ENCODE data around the gene PLCH2.

Gene PLCH2

GRCh38 chr1:2499986-2500596, 24.0 kb downstream of the PLCH2 start:
- no peaks in the 10 kb centered on the region for H3K36me3 ChIP-seq (ENCODE audit: insufficient read depth, low read length)
- H3K9ac ChIP-seq (ENCODE audit: low read depth, low read length): no peak overlapping the region
- H3K9me3 ChIP-seq (ENCODE audit: control insufficient read depth, insufficient read depth, low read length): no peaks in the 10 kb centered on the region
- H3K4me1 ChIP-seq (ENCODE audit: insufficient read depth, low read length): no peaks in the 10 kb centered on the region

- no peaks in the 10 kb centered on the region for H3K4me1 ChIP-seq (ENCODE audit: insufficient read depth, low read length)
- H3K36me3 ChIP-seq (ENCODE audit: insufficient read depth, low read length): no peaks in the 10 kb centered on the region
- H3K9me3 ChIP-seq (ENCODE audit: control insufficient read depth, insufficient read depth, low read length): no peaks in the 10 kb centered on the region
- H3K9ac ChIP-seq (ENCODE audit: low read depth, low read length): no peak overlapping the region
Measured at GRCh38 chr1:2501041-2501819, 25.1 kb downstream of the PLCH2 start.

GRCh38 chr1:2501820-2502119, 25.7 kb downstream of the PLCH2 start:
- H3K9me3 ChIP-seq (ENCODE audit: control insufficient read depth, insufficient read depth, low read length): no peaks in the 10 kb centered on the region
- no peak overlapping the region for H3K9ac ChIP-seq (ENCODE audit: low read depth, low read length)
- no peaks in the 10 kb centered on the region for H3K36me3 ChIP-seq (ENCODE audit: insufficient read depth, low read length)
- no peaks in the 10 kb centered on the region; the same call in 1 of the 2 replicates for H3K4me1 ChIP-seq (ENCODE audit: insufficient read depth, low read length)

- no peaks in the 10 kb centered on the region for H3K36me3 ChIP-seq (ENCODE audit: insufficient read depth, low read length)
Measured at GRCh38 chr1:2502210-2502609, 26.1 kb downstream of the PLCH2 start.

GRCh38 chr1:2502661-2503553, 26.8 kb downstream of the PLCH2 start:
- Histone ChIP-seq H3K9ac (ENCODE audit: low read depth, low read length) (no peak overlapping the region), H3K4me1 (ENCODE audit: insufficient read depth, low read length) (no peaks in the 10 kb centered on the region; the same call in 1 of the 2 replicates), H3K9me3 (ENCODE audit: control insufficient read depth, insufficient read depth, low read length) (no peaks in the 10 kb centered on the region), H3K36me3 (ENCODE audit: insufficient read depth, low read length) (no peaks in the 10 kb centered on the region)

More at GRCh38 chr1:2502210-2502609, 26.1 kb downstream of the PLCH2 start:
- H3K4me1 ChIP-seq (ENCODE audit: insufficient read depth, low read length): no peaks in the 10 kb centered on the region; the same call in 1 of the 2 replicates
- H3K9me3 ChIP-seq (ENCODE audit: control insufficient read depth, insufficient read depth, low read length): no peaks in the 10 kb centered on the region
- H3K9ac ChIP-seq (ENCODE audit: low read depth, low read length): no peak overlapping the region

- no peaks in the 10 kb centered on the region; the same call in 1 of the 2 replicates for H3K4me1 ChIP-seq (ENCODE audit: insufficient read depth, low read length)
- no peaks in the 10 kb centered on the region for H3K9me3 ChIP-seq (ENCODE audit: control insufficient read depth, insufficient read depth, low read length)
- no peak overlapping the region for H3K9ac ChIP-seq (ENCODE audit: low read depth, low read length)
- H3K36me3 ChIP-seq (ENCODE audit: insufficient read depth, low read length): no peaks in the 10 kb centered on the region
Measured at GRCh38 chr1:2503554-2504224, 27.6 kb downstream of the PLCH2 start.

- H3K4me1 ChIP-seq (ENCODE audit: insufficient read depth, low read length): no peaks in the 10 kb centered on the region; the same call in 1 of the 2 replicates
- H3K36me3 ChIP-seq (ENCODE audit: insufficient read depth, low read length): no peaks in the 10 kb centered on the region
- no peak overlapping the region for H3K9ac ChIP-seq (ENCODE audit: low read depth, low read length)
- H3K9me3 ChIP-seq (ENCODE audit: control insufficient read depth, insufficient read depth, low read length): no peaks in the 10 kb centered on the region
Measured at GRCh38 chr1:2504225-2504948, 28.3 kb downstream of the PLCH2 start.

GRCh38 chr1:2504949-2505272, 28.8 kb downstream of the PLCH2 start:
- H3K36me3 ChIP-seq (ENCODE audit: insufficient read depth, low read length): no peaks in the 10 kb centered on the region
- no peak overlapping the region for H3K9ac ChIP-seq (ENCODE audit: low read depth, low read length)
- H3K4me1 ChIP-seq (ENCODE audit: insufficient read depth, low read length): no peaks in the 10 kb centered on the region; the same call in 1 of the 2 replicates
- no peaks in the 10 kb centered on the region for H3K9me3 ChIP-seq (ENCODE audit: control insufficient read depth, insufficient read depth, low read length)

- Histone ChIP-seq H3K9me3 (ENCODE audit: control insufficient read depth, insufficient read depth, low read length) (no peaks in the 10 kb centered on the region), H3K36me3 (ENCODE audit: insufficient read depth, low read length) (0 out of 2 replicates have a peak, but pooled peaks cover 2% of the 10 kb centered on the region), H3K4me1 (ENCODE audit: insufficient read depth, low read length) (no peaks in the 10 kb centered on the region; the same call in 1 of the 2 replicates), H3K9ac (ENCODE audit: low read depth, low read length) (no peak overlapping the region)
Measured at GRCh38 chr1:2505461-2505994, 29.4 kb downstream of the PLCH2 start.

GRCh38 chr1:2506007-2506860, 30.1 kb downstream of the PLCH2 start:
- no peak overlapping the region for H3K9ac ChIP-seq (ENCODE audit: low read depth, low read length)
- no peaks in the 10 kb centered on the region; the same call in 1 of the 2 replicates for H3K4me1 ChIP-seq (ENCODE audit: insufficient read depth, low read length)
- H3K36me3 ChIP-seq (ENCODE audit: insufficient read depth, low read length): 0 out of 2 replicates have a peak, but pooled peaks cover 3% of the 10 kb centered on the region
- H3K9me3 ChIP-seq (ENCODE audit: control insufficient read depth, insufficient read depth, low read length): no peaks in the 10 kb centered on the region

GRCh38 chr1:2506901-2507565, 30.9 kb downstream of the PLCH2 start:
- H3K9ac ChIP-seq (ENCODE audit: low read depth, low read length): no peak overlapping the region
- H3K36me3 ChIP-seq (ENCODE audit: insufficient read depth, low read length): 0 out of 2 replicates have a peak, but pooled peaks cover 3% of the 10 kb centered on the region
- H3K4me1 ChIP-seq (ENCODE audit: insufficient read depth, low read length): no peaks in the 10 kb centered on the region; the same call in 1 of the 2 replicates
- no peaks in the 10 kb centered on the region for H3K9me3 ChIP-seq (ENCODE audit: control insufficient read depth, insufficient read depth, low read length)

GRCh38 chr1:2507744-2508155, 31.7 kb downstream of the PLCH2 start:
- Histone ChIP-seq H3K36me3 (ENCODE audit: insufficient read depth, low read length) (0 out of 2 replicates have a peak, but pooled peaks cover 3% of the 10 kb centered on the region), H3K9ac (ENCODE audit: low read depth, low read length) (no peak overlapping the region), H3K4me1 (ENCODE audit: insufficient read depth, low read length) (no peaks in the 10 kb centered on the region; the same call in 1 of the 2 replicates), H3K9me3 (ENCODE audit: control insufficient read depth, insufficient read depth, low read length) (no peaks in the 10 kb centered on the region)

Data from ES-I3 (cell line).